Measurements from ENCODE around the gene MAST4. TPM values are rescaled to one million over a fixed set of nuclear protein-coding genes. Genes with fewer than 3 reads are reported as not detected.

Gene MAST4
- total RNA-seq, 5 donors from 2014 or later (not counting 1 experiment from before 2014, with no cell fraction given), result 26.1 to 35.5 (median 32.0) TPM

- ChIA-PET CTCF (no interaction called here), POLR2A (no interaction called here)
- H3K4me3 ChIP-seq (ENCODE audit: control insufficient read depth in 1 of 2, extremely low read depth in 1 of 2, low read length in 1 of 2), result no peak overlapping the region
- Mint-ChIP-seq H3K27ac (no peak overlapping the region), H3K27me3 (peaks cover 5 to 9% of the 10 kb centered on the region in 2 donors), H3K36me3 (no peaks in the 10 kb centered on the region), H3K4me3 (no peak overlapping the region), H3K4me1 (peaks cover 1 to 4% (median 2%) of the 10 kb centered on the region in 3 donors), H3K9me3 (no peaks in the 10 kb centered on the region)
- ATAC-seq (replicated peaks in 1 of 4) (no peak), DNase-seq (no peak)
- peaks cover 0 to 7% of the 10 kb centered on the region in 2 experiments for H3K27me3 ChIP-seq (replicated peaks in 1 of 2; ENCODE audit: control insufficient read depth in 2 of 2, extremely low read depth in 1 of 2, insufficient read depth in 2 of 2, low read length in 1 of 2)
- H3K27ac ChIP-seq (ENCODE audit: low read length), result no peak overlapping the region
- WGBS (ENCODE audit: insufficient coverage), result 39% methylated on average over 2 of the region's 5 CpGs
- H3K4me1 ChIP-seq (ENCODE audit: control insufficient read depth in 1 of 2, extremely low read depth in 1 of 2, insufficient read depth in 2 of 2, low read length in 2 of 2), result no peaks in the 10 kb centered on the region
- no peaks in the 10 kb centered on the region for H3K36me3 ChIP-seq (ENCODE audit: control insufficient read depth in 2 of 2, extremely low read depth in 1 of 2, insufficient read depth in 1 of 2, low read length in 1 of 2)
- H3K9me3 ChIP-seq, result no peaks in the 10 kb centered on the region
These were observed 16.0 kb downstream of the MAST4 start for GRCh38 chr5:66612226-66612625.

- H3K4me3 Mint-ChIP-seq, result no peak overlapping the region
- POLR2A ChIA-PET, result no interaction called here
- Histone ChIP-seq H3K9me3 (no peaks in the 10 kb centered on the region), H3K4me3 (ENCODE audit: control insufficient read depth in 1 of 2, extremely low read depth in 1 of 2, low read length in 1 of 2) (no peak overlapping the region), H3K36me3 (ENCODE audit: control insufficient read depth in 2 of 2, extremely low read depth in 1 of 2, insufficient read depth in 1 of 2, low read length in 1 of 2) (no peaks in the 10 kb centered on the region), H3K27me3 (replicated peaks in 1 of 2; ENCODE audit: control insufficient read depth in 2 of 2, extremely low read depth in 1 of 2, insufficient read depth in 2 of 2, low read length in 1 of 2) (peaks cover 0 to 5% of the 10 kb centered on the region in 2 experiments), H3K27ac (ENCODE audit: low read length) (no peak overlapping the region), H3K4me1 (ENCODE audit: control insufficient read depth in 1 of 2, extremely low read depth in 1 of 2, insufficient read depth in 2 of 2, low read length in 2 of 2) (no peaks in the 10 kb centered on the region)
- no peak overlapping the region for H3K27ac Mint-ChIP-seq
- no peak for DNase-seq
- no peaks in the 10 kb centered on the region for H3K9me3 Mint-ChIP-seq
- 82% methylated on average over 3 of the region's 3 CpGs for WGBS (ENCODE audit: insufficient coverage)
- H3K4me1 Mint-ChIP-seq, result peaks cover 4 to 9% (median 6%) of the 10 kb centered on the region in 3 donors
- peaks cover 2 to 3% of the 10 kb centered on the region in 2 donors for H3K27me3 Mint-ChIP-seq
- no peak for ATAC-seq (replicated peaks in 1 of 4)
- H3K36me3 Mint-ChIP-seq, result no peaks in the 10 kb centered on the region
- CTCF ChIA-PET, result interaction anchor here in 1 of 2 donors (0.7 kb wide), 1 partner anchor 29 kb away, joined by 4 read pairs; no protein-coding TSS in a partner anchor
These were observed 18.9 kb downstream of the MAST4 start for GRCh38 chr5:66615136-66615535.

GRCh38 chr5:66615894-66616293, 19.7 kb downstream of the MAST4 start:
- Mint-ChIP-seq H3K36me3 (no peaks in the 10 kb centered on the region), H3K4me1 (peaks cover 4 to 9% (median 6%) of the 10 kb centered on the region in 3 donors), H3K27ac (no peak overlapping the region), H3K27me3 (peaks cover 0 to 5% of the 10 kb centered on the region in 2 donors), H3K4me3 (no peak overlapping the region), H3K9me3 (no peaks in the 10 kb centered on the region)
- Histone ChIP-seq H3K4me3 (ENCODE audit: control insufficient read depth in 1 of 2, extremely low read depth in 1 of 2, low read length in 1 of 2) (no peak overlapping the region), H3K4me1 (ENCODE audit: control insufficient read depth in 1 of 2, extremely low read depth in 1 of 2, insufficient read depth in 2 of 2, low read length in 2 of 2) (no peaks in the 10 kb centered on the region), H3K27ac (ENCODE audit: low read length) (no peak overlapping the region), H3K9me3 (no peaks in the 10 kb centered on the region), H3K27me3 (replicated peaks in 1 of 2; ENCODE audit: control insufficient read depth in 2 of 2, extremely low read depth in 1 of 2, insufficient read depth in 2 of 2, low read length in 1 of 2) (no peaks in the 10 kb centered on the region), H3K36me3 (ENCODE audit: control insufficient read depth in 2 of 2, extremely low read depth in 1 of 2, insufficient read depth in 1 of 2, low read length in 1 of 2) (no peaks in the 10 kb centered on the region)
- ChIA-PET CTCF (no interaction called here), POLR2A (no interaction called here)
- no peak for DNase-seq
- no peak for ATAC-seq (replicated peaks in 1 of 4)
- WGBS (ENCODE audit: insufficient coverage), result 71% methylated on average over 1 of the region's 4 CpGs

GRCh38 chr5:66616520-66617225, 20.5 kb downstream of the MAST4 start:
- H3K36me3 ChIP-seq (ENCODE audit: control insufficient read depth in 2 of 2, extremely low read depth in 1 of 2, insufficient read depth in 1 of 2, low read length in 1 of 2), result no peaks in the 10 kb centered on the region
- Mint-ChIP-seq H3K27me3 (peaks cover 0 to 4% of the 10 kb centered on the region in 2 donors), H3K9me3 (no peaks in the 10 kb centered on the region), H3K36me3 (no peaks in the 10 kb centered on the region), H3K27ac (no peak overlapping the region), H3K4me3 (peak overlapping the region in 1 of 3 donors; percentile 9), H3K4me1 (peaks cover 4 to 9% (median 6%) of the 10 kb centered on the region in 3 donors)
- no peak for ATAC-seq (replicated peaks in 1 of 4)
- no peak overlapping the region for H3K4me3 ChIP-seq (ENCODE audit: control insufficient read depth in 1 of 2, extremely low read depth in 1 of 2, low read length in 1 of 2)
- H3K27me3 ChIP-seq (replicated peaks in 1 of 2; ENCODE audit: control insufficient read depth in 2 of 2, extremely low read depth in 1 of 2, insufficient read depth in 2 of 2, low read length in 1 of 2), result no peaks in the 10 kb centered on the region
- CTCF ChIA-PET, result no interaction called here
- DNase-seq, result no peak
- POLR2A ChIA-PET, result no interaction called here
- 92% methylated on average over 2 of the region's 3 CpGs for WGBS (ENCODE audit: insufficient coverage)
- H3K4me1 ChIP-seq (ENCODE audit: control insufficient read depth in 1 of 2, extremely low read depth in 1 of 2, insufficient read depth in 2 of 2, low read length in 2 of 2), result no peaks in the 10 kb centered on the region
- H3K27ac ChIP-seq (ENCODE audit: low read length), result no peak overlapping the region
- no peaks in the 10 kb centered on the region for H3K9me3 ChIP-seq

- no peak overlapping the region for H3K27ac Mint-ChIP-seq
- DNase-seq (no peak), ATAC-seq (replicated peaks in 1 of 4) (no peak)
- H3K4me3 Mint-ChIP-seq, result peak overlapping the region in 1 of 3 donors; percentile 9
- WGBS (ENCODE audit: insufficient coverage), result 81% methylated on average over 3 of the region's 6 CpGs
- no peak overlapping the region for H3K27ac ChIP-seq (ENCODE audit: low read length)
- ChIA-PET POLR2A (interaction anchor here in 1 of 2 donors (0.7 kb wide), 1 partner anchor 204 kb away, joined by 3 read pairs; no protein-coding TSS in a partner anchor), CTCF (no interaction called here)
- H3K9me3 ChIP-seq, result no peaks in the 10 kb centered on the region
- no peaks in the 10 kb centered on the region for H3K36me3 Mint-ChIP-seq
- peaks cover 0 to 8% of the 10 kb centered on the region in 2 donors for H3K27me3 Mint-ChIP-seq
- peaks cover 4 to 9% (median 6%) of the 10 kb centered on the region in 3 donors for H3K4me1 Mint-ChIP-seq
- H3K36me3 ChIP-seq (ENCODE audit: control insufficient read depth in 2 of 2, extremely low read depth in 1 of 2, insufficient read depth in 1 of 2, low read length in 1 of 2), result no peaks in the 10 kb centered on the region
- H3K4me1 ChIP-seq (ENCODE audit: control insufficient read depth in 1 of 2, extremely low read depth in 1 of 2, insufficient read depth in 2 of 2, low read length in 2 of 2), result no peaks in the 10 kb centered on the region
- no peaks in the 10 kb centered on the region for H3K27me3 ChIP-seq (replicated peaks in 1 of 2; ENCODE audit: control insufficient read depth in 2 of 2, extremely low read depth in 1 of 2, insufficient read depth in 2 of 2, low read length in 1 of 2)
- H3K9me3 Mint-ChIP-seq, result no peaks in the 10 kb centered on the region
- no peak overlapping the region for H3K4me3 ChIP-seq (ENCODE audit: control insufficient read depth in 1 of 2, extremely low read depth in 1 of 2, low read length in 1 of 2)
These were observed 21.2 kb downstream of the MAST4 start for GRCh38 chr5:66617226-66617861.

GRCh38 chr5:66617991-66618768, 22.0 kb downstream of the MAST4 start:
- WGBS (ENCODE audit: insufficient coverage), result 65% methylated on average over 10 of the region's 13 CpGs
- ChIA-PET POLR2A (interaction anchor here in 1 of 2 donors (0.7 kb wide), 1 partner anchor 205 kb away, joined by 3 read pairs; no protein-coding TSS in a partner anchor), CTCF (interaction anchor here in 1 of 2 donors (0.6 kb wide), 1 partner anchor 1191 kb away, joined by 3 read pairs; no protein-coding TSS in a partner anchor)
- no peaks in the 10 kb centered on the region for H3K4me1 ChIP-seq (ENCODE audit: control insufficient read depth in 1 of 2, extremely low read depth in 1 of 2, insufficient read depth in 2 of 2, low read length in 2 of 2)
- no peak overlapping the region for H3K27ac ChIP-seq (ENCODE audit: low read length)
- no peaks in the 10 kb centered on the region for H3K36me3 Mint-ChIP-seq
- H3K4me3 ChIP-seq (ENCODE audit: control insufficient read depth in 1 of 2, extremely low read depth in 1 of 2, low read length in 1 of 2), result no peak overlapping the region
- H3K27me3 Mint-ChIP-seq, result peaks cover 0 to 11% of the 10 kb centered on the region in 2 donors
- H3K27me3 ChIP-seq (replicated peaks in 1 of 2; ENCODE audit: control insufficient read depth in 2 of 2, extremely low read depth in 1 of 2, insufficient read depth in 2 of 2, low read length in 1 of 2), result no peaks in the 10 kb centered on the region
- peak overlapping the region in 1 of 3 donors; percentile 26 for H3K4me3 Mint-ChIP-seq
- no peaks in the 10 kb centered on the region for H3K36me3 ChIP-seq (ENCODE audit: control insufficient read depth in 2 of 2, extremely low read depth in 1 of 2, insufficient read depth in 1 of 2, low read length in 1 of 2)
- no peaks in the 10 kb centered on the region for H3K9me3 ChIP-seq
- DNase-seq (no peak), ATAC-seq (replicated peaks in 1 of 4) (no peak)
- no peak overlapping the region for H3K27ac Mint-ChIP-seq
- H3K9me3 Mint-ChIP-seq, result no peaks in the 10 kb centered on the region
- H3K4me1 Mint-ChIP-seq, result peaks cover 4 to 9% (median 6%) of the 10 kb centered on the region in 3 donors
